Left forelimb (tissue), 1 donor: ENCODE measurements around the gene SMARCA4.
A peak's percentile ranks its signal among the peaks of the same experiment; 100 is the strongest.
"Not testable (repeated sequence)": the region's sequence is repeated elsewhere in the genome, so short reads cannot be mapped to it uniquely, and the experiment has no call there.

Experiments
- DNase-seq: peaks from one replicate; pipeline ENCODE4 v3.0.0-alpha.2; 2018; ENCODE audit warnings: low spot score

The SMARCA4 gene

DNA sequence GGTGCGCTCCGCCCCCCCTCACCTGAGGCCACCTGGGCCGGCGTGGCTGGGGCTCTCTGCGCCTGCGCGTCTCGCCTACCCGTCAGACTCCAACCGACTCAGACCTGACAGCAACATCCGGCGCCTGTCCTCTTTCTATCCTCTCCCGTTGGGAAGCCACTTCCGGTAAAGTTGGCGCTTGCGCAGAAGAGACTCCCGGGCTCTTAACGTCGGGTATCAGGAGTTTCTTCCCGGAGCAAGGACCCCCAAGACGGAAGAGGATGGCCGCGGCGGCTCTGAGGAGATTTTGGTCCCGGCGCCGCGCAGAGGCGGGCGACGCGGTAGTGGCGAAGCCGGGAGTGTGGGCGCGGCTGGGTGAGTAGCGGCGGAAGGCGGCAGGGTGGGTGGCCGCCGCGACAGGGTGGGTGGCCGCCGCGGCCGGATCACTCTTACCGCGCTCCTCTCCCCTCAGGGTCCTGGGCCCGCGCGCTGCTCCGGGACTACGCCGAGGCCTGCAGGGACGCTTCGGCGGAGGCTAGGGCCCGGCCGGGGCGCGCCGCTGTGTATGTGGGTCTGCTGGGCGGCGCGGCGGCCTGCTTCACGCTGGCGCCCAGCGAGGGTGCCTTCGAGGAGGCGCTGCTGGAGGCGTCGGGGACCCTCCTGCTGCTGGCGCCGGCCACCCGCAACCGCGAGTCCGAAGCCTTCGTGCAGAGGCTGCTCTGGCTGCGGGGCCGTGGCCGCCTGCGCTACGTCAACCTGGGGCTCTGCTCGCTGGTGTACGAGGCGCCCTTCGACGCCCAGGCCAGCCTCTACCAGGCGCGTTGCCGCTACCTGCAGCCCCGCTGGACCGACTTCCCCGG is 32.0 kb upstream of the SMARCA4 start, which contains the start of the genes TIMM29 and YIPF2:
Gene TIMM29 (plus strand): TSS at position 249 of the 839 bp plus-strand sequence. CDS start 12 bp downstream, at position 261.
Gene YIPF2 (minus strand): TSS at position 77 of the 839 bp plus-strand sequence. CDS start 229 bp downstream, outside the sequence.
- DNase-seq, result peak; percentile 95

- no peak for DNase-seq
These were observed 31.4 kb upstream of the SMARCA4 start for GRCh38 chr19:10929402-10929794.

DNA sequence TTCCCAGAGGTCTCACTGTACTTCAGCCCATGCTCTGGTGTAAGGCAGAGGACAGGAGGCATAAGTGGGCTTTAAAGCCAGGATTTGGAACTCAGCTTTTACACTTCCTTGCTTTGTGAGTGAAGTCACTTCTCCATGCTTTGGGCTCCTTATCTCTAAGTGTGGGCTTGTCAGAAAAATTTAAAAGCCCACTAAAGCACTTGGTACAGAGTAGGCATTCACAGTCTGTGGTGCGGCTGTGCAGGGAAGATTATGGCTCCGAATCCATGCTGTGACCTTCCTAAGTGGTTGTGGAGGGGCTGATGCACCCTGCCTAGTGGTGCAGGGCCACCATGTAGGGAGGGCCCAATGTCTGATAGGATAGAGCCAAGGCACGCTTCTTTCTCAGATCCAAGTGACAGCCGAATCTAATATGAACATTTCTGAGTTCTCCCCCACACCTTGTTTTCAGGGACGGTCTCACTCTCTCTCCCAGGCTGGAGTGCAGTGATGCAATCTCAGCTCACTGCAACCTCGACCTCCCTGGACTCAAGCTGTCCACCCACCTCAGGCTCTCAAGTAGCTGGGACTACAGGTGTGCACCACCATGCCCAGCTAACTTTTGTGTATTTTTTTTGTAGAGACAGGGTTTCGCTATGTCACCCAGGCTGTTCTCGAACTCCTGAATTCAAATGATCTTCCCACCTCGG is 25.3 kb upstream of the SMARCA4 start:
- DNase-seq, result no peak

GRCh38 chr19:10936661-10937084 is 24.2 kb upstream of the SMARCA4 start:
- peak; percentile 65 for DNase-seq

DNA sequence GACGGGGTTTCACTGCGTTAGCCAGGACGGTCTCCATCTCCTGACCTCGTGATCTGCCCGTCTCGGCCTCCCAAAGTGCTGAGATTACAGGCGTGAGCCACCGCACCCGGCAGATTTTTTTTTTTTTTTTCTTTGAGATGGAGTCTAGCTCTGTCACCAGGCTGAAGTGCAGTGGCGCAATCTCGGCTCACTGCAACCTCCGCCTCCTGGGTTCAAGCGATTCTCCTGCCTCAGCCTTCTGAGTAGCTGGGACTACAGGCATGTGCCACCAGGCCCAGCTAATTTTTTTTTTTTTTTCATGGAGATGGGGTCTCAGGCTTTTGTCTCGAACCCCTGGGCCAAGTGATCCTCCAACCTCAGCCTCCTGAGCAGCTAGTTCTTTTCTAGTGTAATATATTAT is 19.2 kb upstream of the SMARCA4 start:
- not testable (repeated sequence) for DNase-seq

- DNase-seq, result not testable (repeated sequence)
These were observed 17.4 kb upstream of the SMARCA4 start for GRCh38 chr19:10943412-10943811.

DNA sequence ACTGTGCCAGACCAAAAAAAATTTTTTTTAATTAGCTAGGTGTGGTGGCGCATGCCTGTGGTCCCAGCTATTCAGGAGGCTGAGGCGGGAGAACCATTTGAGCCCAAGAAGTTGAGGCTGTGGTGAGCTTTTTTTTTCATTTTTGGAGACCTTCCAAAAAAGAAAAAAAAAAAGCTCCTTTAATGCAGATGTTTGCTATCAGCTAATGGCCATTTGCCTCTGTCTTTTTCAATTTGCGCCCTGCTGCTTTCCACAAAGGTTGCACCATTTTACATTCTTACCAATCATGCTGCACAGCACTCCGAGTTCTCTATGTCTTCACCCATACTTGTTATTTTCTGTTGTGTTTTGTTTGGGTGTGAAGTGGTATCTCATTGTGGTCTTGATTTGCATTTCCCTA is 15.6 kb upstream of the SMARCA4 start:
- DNase-seq, result no peak

DNA sequence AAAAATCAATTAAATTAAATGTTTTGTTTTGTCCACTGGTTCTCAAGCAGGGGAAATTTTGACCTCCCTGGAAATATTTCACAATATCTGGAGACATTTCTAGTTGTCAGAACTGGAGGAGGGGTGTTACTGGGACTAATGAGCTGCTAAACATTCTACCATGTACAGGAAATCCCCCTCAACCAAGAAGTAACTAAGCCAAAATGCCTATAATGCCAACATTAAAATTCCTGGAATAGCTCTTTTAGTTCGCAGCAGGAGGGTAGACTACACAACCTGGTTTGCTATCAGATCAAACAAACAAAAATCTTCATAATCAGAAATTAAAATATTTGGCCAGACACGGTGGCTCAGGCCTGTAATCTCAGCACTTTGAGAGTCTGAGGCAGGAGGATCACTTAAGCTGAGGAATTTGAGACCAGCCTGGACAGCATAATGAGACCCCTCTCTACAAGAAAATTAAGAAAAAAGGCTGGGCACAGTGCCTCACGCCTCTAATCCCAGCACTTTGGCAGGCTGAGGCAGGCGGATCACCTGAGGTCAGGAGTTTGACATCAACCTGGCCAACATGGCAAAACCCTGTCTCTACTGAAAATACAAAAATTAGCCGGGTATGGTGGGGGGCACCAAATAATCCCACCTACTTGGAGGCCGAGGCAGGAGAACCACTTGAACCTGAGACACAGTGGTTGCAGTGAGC is 13.7 kb upstream of the SMARCA4 start:
- DNase-seq, result no peak

DNA sequence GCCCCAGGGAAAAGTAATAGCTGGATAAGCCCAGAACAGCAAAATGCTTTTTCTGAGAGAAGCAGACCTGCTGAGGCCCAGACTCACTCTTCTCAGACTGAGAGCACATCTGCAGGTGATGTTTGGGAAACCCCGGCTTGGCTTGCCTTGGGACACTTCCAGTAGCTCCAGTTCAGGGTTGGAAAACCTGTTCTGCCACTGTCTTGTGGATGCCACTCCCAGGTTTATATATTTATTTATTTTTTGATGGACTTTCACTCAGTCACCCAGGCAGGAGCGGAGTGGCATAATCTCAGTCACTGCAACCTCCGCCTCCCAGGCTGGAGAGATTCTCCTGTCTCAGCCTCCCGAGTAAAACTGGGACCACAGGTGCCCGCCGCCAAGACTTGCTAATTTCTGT is 8.0 kb upstream of the SMARCA4 start:
- no peak for DNase-seq

DNA sequence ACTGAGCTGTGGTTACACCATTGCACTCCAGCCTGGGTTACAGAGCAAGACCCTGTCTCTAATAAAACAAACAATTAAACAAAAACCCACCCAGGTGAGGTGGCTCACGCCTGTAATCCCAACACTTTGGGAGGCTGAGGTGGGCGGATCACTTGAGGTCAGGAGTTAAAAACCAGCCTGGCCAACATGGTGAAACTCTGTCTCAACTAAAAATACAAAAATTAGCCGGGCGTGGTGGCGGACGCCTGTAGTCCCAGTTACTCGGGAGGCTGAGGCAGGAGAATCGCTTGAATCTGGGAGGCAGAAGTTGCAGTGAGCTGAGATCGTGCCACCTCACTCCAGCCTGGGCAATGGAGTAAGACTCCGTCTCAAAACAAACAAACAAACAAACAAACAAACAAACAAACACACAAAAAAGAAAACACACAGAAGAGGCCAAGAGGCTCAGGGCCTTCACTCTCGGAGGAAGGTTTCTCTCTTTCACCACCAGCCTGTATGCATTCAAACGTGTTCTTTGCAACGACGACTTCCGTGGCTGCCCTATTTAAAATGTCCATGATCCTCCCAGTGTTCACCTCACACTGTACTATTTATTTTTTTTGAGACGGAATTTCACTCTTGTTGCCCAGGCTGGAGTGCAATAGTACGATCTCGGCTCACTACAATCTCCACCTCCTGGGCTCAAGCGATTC is 1.4 kb upstream of the SMARCA4 start:
- DNase-seq, result not testable (repeated sequence)

DNA sequence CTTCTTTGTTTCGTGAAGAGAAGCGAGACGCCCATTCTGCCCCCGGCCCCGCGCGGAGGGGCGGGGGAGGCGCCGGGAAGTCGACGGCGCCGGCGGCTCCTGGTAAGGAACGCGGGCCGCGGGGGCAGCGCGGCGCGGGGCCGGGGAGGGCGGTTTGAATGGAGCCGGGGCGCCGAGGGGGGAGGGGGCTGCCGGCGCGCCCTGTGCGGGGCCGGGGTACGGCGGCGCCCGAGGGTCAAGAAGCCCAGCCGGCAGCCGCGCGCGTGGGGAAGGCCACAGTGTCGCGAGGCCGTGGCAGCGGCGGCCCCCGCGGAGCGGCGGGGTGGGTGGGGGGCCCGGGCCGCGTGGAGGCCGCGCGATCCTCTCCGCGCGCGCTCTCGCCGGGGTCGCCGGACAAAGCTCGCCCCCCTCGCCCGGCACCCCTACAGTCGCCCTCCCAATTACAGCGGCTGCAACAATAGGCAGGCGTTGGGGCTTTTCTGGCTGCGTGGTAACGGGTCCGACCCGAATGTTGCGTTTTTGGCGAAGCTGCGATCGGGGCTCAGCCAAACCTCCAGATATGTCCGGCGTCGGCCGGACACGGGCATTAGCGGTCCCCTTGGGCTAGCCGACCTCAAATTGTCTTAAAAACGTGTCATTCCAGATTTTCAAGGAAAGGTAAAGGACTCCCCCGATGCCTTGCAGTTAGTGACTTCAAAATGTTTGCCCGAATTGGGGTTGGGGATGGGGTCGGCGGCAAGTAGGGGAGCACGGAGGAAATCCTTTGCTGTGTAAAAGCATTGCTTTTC is 437 bp downstream of the SMARCA4 start:
- DNase-seq, result peak; percentile 85

DNA sequence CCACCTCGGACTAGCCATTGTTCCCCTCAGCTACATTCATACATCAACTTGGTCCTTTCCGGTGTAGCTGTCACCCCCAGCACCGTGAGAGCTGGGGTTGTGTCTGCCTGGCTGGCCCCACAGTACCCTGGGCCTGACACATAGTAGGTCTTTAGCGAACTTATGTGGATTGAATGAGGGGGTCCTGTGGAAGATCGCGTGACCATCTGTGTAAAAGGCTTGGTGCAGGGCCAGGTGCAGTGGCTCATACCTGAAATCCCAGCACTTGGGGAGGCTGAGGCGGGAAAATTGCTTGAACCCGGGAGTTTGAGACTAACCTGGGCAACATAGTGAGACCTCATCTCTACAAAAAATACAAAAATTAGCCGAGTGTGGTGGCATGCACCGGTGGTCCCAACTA is 2.0 kb downstream of the SMARCA4 start:
- DNase-seq, result no peak

DNA sequence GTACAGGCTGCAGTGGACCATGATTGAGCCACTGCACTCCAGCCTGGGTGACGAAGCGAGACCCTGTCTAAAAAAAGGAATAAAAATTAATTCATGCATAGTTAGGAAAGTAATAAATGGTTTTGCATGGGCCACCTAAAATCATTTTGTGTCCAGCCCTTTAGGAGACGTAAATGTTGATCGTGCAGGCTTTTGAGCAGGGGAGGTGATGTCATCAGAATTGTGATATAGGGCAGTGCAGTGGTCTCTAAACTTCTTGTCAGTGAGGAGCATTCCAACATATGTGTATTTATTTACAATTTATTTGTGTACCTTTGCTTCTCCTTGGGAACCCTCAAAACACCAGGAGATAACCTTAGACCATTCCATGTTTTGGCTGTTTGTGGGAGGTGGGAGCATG is 3.0 kb downstream of the SMARCA4 start:
- no peak for DNase-seq

GRCh38 chr19:10964903-10965302 is 4.1 kb downstream of the SMARCA4 start:
- no peak for DNase-seq

GRCh38 chr19:10965398-10965797 is 4.6 kb downstream of the SMARCA4 start:
- no peak for DNase-seq

GRCh38 chr19:10966809-10967208 is 6.0 kb downstream of the SMARCA4 start:
- DNase-seq, result no peak

DNA sequence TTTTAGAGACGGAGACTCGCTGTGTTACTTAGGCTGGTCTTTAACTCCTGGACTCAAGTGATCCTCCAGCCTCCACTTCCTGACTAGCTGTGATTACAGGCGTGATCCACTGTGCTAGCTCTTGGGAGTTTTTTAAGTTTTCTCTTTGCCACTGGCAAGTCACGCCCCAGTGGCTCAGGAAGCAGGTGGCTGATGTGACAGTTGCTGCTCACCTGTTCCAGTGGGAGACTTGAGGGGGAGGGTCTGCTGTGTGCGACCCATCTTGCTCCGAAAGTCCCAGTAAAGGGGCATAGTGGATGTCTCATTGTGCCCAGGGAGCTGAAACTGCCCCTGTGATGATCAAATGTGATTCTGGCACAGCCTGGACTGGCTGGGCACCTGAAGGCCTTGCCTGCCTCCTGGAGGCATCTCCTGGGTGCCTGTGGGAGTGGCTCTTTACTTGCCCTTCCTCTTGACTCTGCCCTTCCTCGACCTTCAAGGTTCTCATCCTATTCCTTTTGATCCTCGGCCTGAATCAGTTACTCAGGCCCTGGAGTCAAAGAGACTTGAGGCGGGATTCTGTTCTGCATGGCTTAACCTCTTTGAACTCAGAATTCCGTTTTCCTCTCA is 7.8 kb downstream of the SMARCA4 start:
- no peak for DNase-seq

DNA sequence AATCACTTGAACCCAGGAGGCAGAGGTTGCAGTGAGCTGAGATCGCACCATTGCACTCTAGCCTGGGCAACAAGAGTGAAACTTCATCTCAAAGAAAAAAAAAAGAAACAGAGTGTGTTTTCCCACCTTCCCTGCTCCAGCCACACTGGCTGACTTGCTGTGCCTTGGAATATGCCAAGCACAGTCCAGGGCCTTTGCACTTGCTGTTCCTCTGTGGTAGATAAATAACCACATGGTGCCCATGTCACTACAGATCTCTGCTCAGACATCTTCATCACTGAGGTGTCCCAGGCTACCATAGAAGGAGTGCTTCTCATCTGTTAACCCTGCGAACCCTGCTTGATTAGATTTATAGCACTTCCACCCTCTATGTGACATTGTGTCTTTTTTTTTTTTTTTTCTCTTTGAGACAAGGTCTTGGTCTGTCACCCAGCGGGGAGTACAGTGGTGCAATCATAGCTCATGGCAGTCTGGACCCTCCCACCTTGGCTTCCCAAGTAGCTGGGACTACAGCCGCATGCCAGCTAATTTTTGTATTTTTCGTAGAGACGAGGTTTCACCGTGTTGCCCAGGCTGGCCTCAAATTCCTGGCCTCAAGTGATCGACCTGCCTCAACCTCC is 10.4 kb downstream of the SMARCA4 start:
- DNase-seq, result no peak

DNA sequence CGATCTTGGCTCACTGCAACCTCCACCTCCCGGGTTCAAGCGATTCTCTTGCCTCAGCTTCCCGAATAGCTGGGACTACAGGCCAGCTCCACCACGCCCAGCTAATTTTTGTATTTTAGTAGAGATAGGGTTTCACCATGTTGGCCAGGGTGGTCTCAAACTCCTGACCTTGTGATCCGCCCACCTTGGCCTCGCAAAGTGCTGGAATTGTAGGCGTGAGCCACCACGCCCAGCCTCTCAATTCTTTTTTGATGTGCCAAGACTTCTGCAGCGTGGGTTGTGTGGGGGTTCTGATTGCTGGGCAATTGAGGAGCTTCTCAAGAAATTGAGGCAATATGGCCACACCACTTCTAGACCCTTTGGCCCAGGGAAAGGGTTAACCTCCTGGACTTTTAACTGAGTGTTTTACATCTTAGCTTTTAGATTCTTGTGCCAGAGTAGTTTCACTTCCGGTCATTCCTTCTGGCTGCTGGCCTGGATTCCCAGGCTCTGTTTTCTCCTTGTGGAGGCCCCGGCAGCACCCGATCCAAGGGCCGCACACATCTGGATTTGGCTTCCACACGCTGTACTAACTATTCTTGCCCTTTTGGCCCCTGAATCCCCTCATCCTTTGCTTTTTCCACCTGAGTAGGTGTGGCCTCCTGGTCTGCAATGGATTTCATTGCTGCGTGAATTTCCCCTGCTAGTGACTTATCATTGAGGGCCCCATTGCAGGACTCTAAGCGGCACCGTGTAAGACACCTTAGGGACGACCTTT is 14.7 kb downstream of the SMARCA4 start:
- DNase-seq, result peak; percentile 79
